Urinary bladder (tissue), 4 donors: ENCODE data around the gene MRPS6. TPM values are rescaled to one million over a fixed set of nuclear protein-coding genes. Genes with fewer than 3 reads are reported as not detected.

Source experiments
- DNase-seq: peaks from one replicate; pipeline ENCODE4 v3.0.0-alpha.2; 2015; ENCODE audit errors: extremely low spot score
- H3K27ac ChIP-seq: one replicate; pipeline ENCODE4 v1.5.1; 2013; ENCODE audit warnings: low read depth, mild to moderate bottlenecking, moderate library complexity
- H3K36me3 ChIP-seq: one replicate; pipeline ENCODE4 v1.6.1; 2013; ENCODE audit warnings: mild to moderate bottlenecking, moderate library complexity; ENCODE audit not compliant: insufficient read depth
- H3K4me1 ChIP-seq: one replicate; pipeline ENCODE4 v1.6.1; 2013; ENCODE audit warnings: mild to moderate bottlenecking, moderate library complexity; ENCODE audit not compliant: insufficient read depth
- H3K4me3 ChIP-seq: one replicate; pipeline ENCODE4 v1.5.1; 2013; ENCODE audit warnings: low read depth, low read length
- WGBS: extraction: QIAGEN DNeasy Blood & Tissue Kit; methylation state at CpG from one replicate; pipeline ENCODE4 v1.1.7; 2013; 5-methylcytosine and 5-hydroxymethylcytosine counted together
- polyA plus RNA-seq: library from polyadenylated mRNA; stranded (reverse); fragments of 200-250 nt; gene quantifications from one replicate; pipeline ENCODE4 v1.2.3, GENCODE V29; 2013
- total RNA-seq: library from RNA; depleted of rRNA; stranded (reverse); fragments of >200 nt; gene quantifications from one replicate; pipeline ENCODE4 v1.2.3, GENCODE V29; 2014
- donor health status: healthy with polysubstance abuse.
- donor health status: healthy.

The MRPS6 gene
- total and polyA plus RNA-seq, 2 donors, result 14.2 to 60.7 TPM

DNA sequence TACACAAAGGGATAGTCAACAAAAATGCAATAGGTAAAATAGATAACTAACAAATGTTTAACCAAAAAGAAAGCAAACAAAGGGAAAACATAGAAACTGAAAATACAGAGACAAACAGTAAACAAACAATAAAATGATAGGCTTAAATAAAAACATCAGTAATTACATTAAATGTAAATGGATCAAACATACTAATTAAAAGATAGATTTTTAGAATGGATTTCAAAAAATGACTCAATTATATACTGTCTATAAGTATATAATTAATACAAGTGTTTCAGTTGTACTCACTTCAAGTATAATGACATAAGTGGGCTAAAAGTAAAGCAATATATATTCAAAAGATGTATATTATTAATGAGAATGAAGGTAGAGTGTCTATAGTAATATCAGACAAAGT, 101.1 kb downstream of the MRPS6 start:
- Histone ChIP-seq H3K4me1 (no peaks in the 10 kb centered on the region), H3K27ac (no peak overlapping the region), H3K36me3 (no peaks in the 10 kb centered on the region), H3K4me3 (no peak overlapping the region)
- no peak for DNase-seq

DNA sequence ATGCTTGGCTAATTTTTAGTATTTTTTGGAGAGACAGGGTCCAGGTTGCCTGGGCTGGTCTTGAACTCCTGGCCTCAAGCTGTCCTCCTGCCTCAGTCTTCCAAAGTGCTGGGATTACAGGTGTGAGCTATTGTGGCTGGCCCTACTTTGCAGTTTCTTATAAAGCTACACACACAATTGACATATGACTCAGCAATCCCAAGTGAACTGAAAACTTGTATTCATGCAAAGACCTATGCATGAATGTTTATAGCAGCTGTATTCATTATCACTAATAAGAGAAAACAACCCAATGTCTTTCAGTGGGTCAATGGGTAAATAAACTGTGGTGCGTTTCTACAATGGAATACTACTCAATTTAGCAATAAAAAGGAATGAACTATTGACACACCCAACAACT, 103.1 kb downstream of the MRPS6 start:
- Histone ChIP-seq H3K36me3 (no peaks in the 10 kb centered on the region), H3K27ac (no peak overlapping the region), H3K4me1 (no peaks in the 10 kb centered on the region), H3K4me3 (no peak overlapping the region)
- no peak for DNase-seq
- 66% methylated on average over 1 of the region's 1 CpG for WGBS

DNA sequence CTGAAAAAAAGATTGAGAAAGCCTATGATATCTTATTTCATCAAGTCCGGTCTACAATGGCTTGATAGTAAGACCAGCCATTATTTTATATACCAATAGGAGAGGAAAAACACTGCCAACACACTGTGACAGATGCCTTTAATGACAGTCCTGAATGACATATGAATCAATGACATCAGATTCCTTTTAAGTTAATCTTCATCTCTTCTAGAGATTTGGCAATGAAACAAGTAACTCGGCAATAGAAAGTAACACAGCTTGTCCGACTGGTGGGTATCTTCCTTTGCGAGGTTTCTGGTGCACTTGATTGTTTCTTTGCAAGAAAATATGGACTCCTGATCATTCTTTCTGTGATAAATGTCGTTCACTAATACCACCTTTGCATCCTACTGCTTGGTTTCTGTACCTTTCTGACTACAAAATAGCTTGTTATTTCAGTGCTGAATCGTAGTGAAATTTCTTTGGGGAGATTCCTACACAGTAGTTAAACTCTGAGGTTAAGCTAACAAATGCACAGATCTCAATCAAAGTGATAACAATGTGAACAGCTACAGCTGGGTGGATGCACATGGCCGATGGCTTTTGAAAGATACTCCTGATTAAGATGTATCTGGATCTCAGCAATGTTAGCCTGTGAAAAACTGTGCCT, 104.7 kb downstream of the MRPS6 start:
- WGBS, result 76% methylated on average over 7 of the region's 7 CpGs
- DNase-seq, result no peak

DNA sequence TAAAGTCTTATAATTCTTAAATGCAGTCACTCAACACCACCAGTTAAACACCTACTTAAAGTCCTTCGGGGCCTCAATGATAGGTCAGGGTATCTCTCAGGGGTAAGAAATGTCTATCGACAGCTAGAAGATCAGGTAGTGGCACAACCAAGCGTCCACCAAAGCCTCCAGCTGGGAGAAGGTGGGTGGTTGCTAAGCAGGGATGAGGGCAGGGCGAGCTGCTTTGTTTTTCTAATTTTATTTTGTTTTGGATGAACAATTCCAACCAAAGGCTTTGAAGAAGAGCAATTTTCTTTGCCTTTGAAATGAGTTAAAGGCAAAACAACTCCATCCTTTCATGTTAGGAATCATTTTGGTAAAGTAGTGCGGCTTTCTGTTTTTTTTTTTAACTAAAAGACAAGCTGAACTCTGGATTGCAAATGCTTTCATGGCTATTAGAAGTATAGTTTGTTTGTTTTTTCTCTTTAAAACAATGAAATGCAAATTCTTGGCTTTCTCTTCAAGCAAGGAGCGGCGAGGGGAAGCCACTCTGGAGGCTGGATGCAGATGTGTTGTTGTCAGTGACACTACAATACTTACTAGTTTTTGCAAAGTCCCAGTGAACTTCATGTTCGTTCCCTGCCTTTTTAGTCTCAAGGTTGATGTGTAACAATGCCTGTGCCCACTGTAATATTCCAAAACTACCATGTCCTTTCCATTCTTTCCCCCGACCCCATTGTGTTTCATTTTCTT, 106.0 kb downstream of the MRPS6 start:
- no peaks in the 10 kb centered on the region for H3K4me1 ChIP-seq
- no peak overlapping the region for H3K27ac ChIP-seq
- H3K36me3 ChIP-seq, result no peaks in the 10 kb centered on the region
- DNase-seq, result no peak
- no peak overlapping the region for H3K4me3 ChIP-seq
- WGBS, result 75% methylated on average over 9 of the region's 9 CpGs

More for the DNA sequence above, 104.7 kb downstream of the MRPS6 start:
- Histone ChIP-seq H3K4me1 (no peaks in the 10 kb centered on the region), H3K27ac (no peak overlapping the region), H3K36me3 (no peaks in the 10 kb centered on the region), H3K4me3 (no peak overlapping the region)

DNA sequence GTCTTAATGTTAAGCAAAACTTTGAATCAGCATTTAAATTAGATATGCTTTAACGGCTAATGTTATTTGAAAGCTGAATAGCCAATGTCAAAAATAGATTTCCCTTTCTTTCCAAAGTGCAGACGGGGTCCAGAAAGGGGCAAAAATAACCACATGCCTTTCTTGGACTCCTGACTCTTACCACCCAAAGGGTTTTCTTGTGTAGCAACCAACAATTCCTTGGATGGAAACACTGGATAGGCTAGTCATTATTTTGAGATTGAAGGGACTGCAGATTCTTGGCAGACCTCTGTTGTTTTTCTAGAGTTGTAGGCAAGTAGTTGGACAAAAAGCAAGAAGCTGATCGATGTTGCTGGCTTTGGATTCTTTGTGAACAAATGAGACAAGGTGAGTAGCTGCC, 107.0 kb downstream of the MRPS6 start:
- 51% methylated on average over 3 of the region's 3 CpGs for WGBS
- Histone ChIP-seq H3K4me3 (no peak overlapping the region), H3K4me1 (no peaks in the 10 kb centered on the region), H3K27ac (no peak overlapping the region), H3K36me3 (no peaks in the 10 kb centered on the region)
- DNase-seq, result no peak

DNA sequence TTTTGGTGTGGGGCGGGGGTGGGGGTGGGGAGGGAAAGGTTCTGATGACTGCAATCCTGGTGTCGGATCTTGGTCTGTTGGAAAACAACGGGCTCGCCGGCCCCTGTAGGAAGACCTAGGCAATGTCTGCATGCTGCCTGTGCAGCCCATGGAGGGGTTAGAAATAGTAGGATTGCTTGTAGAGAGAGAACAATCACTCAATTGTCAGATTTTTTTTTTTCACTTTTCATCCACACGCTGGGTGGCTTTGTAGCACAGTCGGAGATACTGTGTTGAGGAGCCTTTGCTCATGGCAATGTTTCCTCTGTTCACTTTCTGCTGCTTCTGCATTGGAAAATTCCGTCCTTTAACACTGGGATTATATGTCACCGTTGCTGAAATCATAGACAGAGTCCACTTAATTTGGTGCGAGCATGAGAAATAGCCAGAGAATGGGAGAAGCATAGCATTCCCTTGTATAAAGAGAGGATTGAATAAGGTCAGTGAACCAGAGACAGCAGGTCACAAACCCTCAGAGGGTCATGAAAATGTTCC, 107.5 kb downstream of the MRPS6 start:
- Histone ChIP-seq H3K27ac (no peak overlapping the region), H3K4me1 (no peaks in the 10 kb centered on the region), H3K36me3 (no peaks in the 10 kb centered on the region), H3K4me3 (no peak overlapping the region)
- DNase-seq, result no peak
- WGBS, result 75% methylated on average over 10 of the region's 10 CpGs

DNA sequence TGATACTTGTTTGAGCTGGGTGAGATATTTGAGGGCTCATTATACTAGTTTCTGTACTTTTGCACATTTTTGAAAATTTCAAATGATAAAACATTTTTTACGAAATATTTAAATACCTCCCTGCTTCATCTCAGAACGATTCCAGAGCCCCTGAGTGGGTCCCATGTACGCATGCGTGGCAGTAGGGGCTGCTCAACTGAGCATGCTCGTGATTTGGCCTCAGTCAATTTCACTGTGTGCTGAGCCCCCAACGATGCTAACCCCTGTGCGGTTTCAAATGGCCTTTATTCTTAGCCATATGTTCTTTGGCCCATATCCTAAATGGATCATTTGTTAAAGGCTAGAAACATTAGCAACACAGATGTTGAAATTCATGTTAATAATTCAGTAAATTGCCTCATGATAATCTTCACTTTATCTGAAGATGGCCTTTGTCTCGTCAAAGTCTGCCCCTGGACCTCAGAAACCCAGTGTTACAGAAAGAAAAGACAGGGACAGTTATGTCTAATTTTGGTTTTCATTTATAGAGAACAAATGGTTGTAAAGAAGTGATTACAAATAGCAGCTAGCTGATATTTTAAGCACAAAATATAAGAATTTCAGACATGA, 108.2 kb downstream of the MRPS6 start:
- WGBS, result 91% methylated on average over 8 of the region's 8 CpGs
- H3K4me3 ChIP-seq, result no peak overlapping the region
- H3K4me1 ChIP-seq, result no peaks in the 10 kb centered on the region
- H3K36me3 ChIP-seq, result no peaks in the 10 kb centered on the region
- H3K27ac ChIP-seq, result no peak overlapping the region
- no peak for DNase-seq

DNA sequence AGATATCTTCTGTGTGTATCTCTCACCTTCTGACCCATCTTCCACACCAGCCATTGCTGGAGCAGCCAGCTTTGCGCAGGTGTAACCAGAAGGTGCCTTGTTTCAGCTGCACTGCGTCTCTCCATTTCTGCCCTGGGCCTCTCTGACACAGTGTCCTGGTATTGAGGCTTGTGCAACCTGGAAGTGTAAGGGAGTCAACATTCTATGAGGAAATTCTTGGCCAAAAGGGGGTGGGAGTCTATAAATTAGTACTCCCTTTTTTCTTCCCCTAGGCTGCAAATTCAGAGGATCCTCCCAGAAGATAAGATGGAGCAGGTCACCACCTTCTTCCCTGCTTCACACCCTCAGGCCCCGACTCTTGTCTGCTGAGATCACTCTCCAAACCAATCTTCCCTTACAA, 109.1 kb downstream of the MRPS6 start:
- Histone ChIP-seq H3K4me1 (no peaks in the 10 kb centered on the region), H3K36me3 (no peaks in the 10 kb centered on the region), H3K4me3 (no peak overlapping the region), H3K27ac (no peak overlapping the region)
- no peak for DNase-seq
- 99% methylated on average over 3 of the region's 3 CpGs for WGBS

DNA sequence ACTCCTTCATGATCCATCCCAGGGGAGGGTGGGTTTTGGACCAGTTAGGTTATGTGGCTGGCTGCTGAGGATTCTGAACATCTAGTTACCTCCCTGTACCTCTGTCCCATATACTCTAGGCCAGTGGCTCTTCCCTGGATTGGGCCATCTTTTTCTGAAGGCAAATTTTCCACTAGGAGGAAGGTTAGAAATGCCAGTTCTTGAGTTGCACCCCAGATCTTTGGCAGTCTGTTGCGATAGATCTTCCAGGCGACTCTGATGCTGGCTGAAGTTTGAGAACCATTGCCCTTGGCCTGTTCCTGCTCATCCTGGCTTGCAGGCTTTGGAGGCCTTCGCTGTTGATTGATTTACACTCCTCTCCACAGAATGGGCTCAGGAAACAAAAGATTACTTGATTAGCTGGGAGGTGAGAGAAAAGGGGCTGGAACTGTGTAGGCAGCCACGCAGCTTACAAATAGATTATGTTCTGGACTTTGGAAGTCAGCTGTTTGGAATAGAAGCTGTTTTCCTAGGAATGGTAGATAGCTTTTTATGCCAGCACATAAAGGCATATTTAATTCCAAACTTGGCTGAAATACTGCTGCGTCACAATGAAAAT, 110.1 kb downstream of the MRPS6 start:
- H3K4me3 ChIP-seq, result no peak overlapping the region
- H3K36me3 ChIP-seq, result no peaks in the 10 kb centered on the region
- H3K27ac ChIP-seq, result no peak overlapping the region
- 57% methylated on average over 5 of the region's 5 CpGs for WGBS
- DNase-seq, result no peak
- H3K4me1 ChIP-seq, result no peaks in the 10 kb centered on the region

DNA sequence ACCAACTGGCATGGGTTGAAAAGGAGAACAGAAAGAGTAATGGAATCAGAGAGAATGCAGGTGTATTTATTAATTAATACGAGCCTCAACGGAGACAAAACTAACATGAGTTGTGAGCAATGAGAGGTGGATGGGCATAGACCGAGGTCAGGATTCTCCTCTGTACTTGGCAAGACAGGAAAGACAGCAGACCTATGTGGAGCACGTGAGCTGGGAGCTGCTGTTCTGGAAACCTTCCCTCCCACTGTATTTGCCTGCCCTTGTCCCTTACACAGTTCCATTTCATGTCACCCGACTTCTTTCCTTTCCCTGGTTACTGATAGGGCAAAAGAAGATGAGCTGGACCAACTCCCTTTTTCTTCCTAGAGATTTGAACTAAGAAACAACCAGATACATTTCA, 110.9 kb downstream of the MRPS6 start:
- WGBS, result 95% methylated on average over 5 of the region's 5 CpGs
- no peak overlapping the region for H3K27ac ChIP-seq
- no peak for DNase-seq
- H3K4me3 ChIP-seq, result no peak overlapping the region
- H3K36me3 ChIP-seq, result no peaks in the 10 kb centered on the region
- no peaks in the 10 kb centered on the region for H3K4me1 ChIP-seq

DNA sequence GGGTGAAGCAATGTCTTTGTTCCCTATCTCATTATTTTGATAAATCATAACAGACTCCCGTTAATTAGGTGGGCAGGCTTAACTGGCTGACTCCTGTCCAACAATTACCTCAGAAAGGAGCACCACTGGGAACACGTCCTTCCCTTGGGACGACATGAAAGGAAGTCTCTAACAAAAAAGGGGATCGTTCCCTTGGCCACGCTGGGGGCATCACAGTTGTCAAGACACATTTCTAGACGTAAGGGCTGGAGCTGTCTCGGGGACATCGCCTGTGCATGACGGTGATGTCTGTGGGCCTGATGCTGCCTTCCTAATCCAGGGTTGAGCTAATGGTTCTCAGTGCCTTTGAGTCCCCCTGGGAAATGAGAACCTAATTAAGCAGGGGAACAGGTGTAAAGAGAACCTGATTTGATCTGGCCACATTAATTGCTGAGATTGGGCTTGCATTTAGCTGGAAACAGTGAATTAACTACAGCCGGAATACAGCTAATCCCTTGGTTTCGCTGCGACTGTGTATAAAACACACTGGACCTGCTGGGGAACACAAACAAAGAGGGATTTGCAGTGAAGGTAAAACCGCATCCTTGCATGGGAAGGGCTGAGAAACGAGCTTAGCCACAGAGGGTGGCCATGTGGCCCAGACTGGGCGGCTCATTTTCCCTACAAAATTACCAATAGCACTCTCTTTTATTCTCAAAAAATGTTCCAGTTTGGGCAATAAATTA, 111.8 kb downstream of the MRPS6 start:
- no peak for DNase-seq
- 84% methylated on average over 15 of the region's 15 CpGs for WGBS

DNA sequence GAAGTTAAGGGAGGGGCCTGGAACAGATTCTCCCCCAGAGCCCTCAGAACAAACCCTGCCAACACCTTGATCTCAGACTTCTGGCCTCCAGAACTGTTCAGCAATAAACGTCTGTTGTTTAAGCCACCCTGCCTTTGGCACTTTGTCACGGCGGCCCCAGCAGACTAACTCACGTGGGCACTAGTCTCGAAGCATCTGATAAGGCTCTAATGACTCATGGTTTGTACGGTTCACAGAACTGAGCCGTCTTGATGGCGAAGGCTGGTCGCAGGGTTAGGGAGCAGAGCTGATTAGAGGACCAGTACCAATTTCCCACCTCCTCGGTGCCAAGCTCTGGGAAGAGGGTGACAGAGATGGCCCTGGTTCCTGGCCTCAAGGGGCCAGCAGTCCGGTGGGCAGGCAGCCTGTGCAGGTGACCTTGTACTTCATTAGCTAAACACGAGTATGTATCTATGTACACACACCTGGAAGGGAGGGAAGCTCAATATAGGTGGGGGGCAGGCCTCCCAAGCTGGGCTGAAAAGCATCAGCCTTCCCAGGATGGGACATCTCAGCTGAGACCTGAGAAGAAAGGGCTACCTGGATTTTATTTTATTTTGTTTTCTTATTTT, 112.8 kb downstream of the MRPS6 start:
- Histone ChIP-seq H3K36me3 (no peaks in the 10 kb centered on the region), H3K4me1 (no peaks in the 10 kb centered on the region), H3K27ac (no peak overlapping the region), H3K4me3 (no peak overlapping the region)
- DNase-seq, result no peak
- WGBS, result 47% methylated on average over 12 of the region's 12 CpGs

More for the DNA sequence above, 111.8 kb downstream of the MRPS6 start:
- Histone ChIP-seq H3K4me3 (no peak overlapping the region), H3K4me1 (no peaks in the 10 kb centered on the region), H3K27ac (no peak overlapping the region), H3K36me3 (no peaks in the 10 kb centered on the region)

DNA sequence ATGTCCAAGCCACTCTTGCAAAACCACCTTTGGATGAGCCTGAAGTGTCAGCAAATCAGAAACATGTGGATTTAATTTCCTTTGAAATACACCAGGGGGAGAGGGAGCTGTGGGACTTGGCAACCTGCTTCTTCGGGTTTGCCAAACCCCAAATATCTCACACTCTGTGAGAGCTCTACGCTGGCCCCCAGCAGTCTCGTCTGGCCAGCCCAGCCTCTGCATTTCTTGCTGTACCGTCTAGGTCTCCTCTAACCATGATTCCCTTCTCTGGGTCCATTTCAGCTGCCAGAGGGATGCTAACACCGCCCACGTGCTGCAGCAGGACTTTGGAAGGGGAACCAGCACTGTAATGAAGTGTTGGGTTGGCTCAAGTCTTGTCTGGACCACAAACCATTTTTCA, 114.6 kb downstream of the MRPS6 start:
- no peaks in the 10 kb centered on the region for H3K4me1 ChIP-seq
- H3K27ac ChIP-seq, result no peak overlapping the region
- H3K36me3 ChIP-seq, result no peaks in the 10 kb centered on the region
- 70% methylated on average over 6 of the region's 6 CpGs for WGBS
- no peak for DNase-seq
- H3K4me3 ChIP-seq, result no peak overlapping the region
